GM12878 (cell line): ENCODE results near the gene SYTL2. TPM values are rescaled to one million over a fixed set of nuclear protein-coding genes. Genes with fewer than 3 reads are reported as not detected.
A peak's percentile ranks its signal among the peaks of the same experiment; 100 is the strongest.

Source experiments
- ATAC-seq: fragments of 200-7000 bp; cut with Tn5 transposase; 3 replicates; pipeline ENCODE4 v1.9.1; 2020; ENCODE audit warnings: mild to moderate bottlenecking, moderate library complexity
- BruUV-seq: library from RNA; stranded (reverse); fragments of 400-500 nt; replicated peaks from 2 replicates; lab custom pipeline; 2021; lab: Mats Ljungman, UMichigan
- CTCF ChIA-PET: fragments of 300-600 bp; sonication (Branson Sonifier 250); formaldehyde crosslinking; extraction: SDS; loops from one replicate; lab custom pipeline; 2021; ENCODE audit warnings: inconsistent platforms; lab: Yijun Ruan, JAX
- POLR2A ChIA-PET: fragments of 350-600 bp; formaldehyde crosslinking; extraction: SDS; loops from one replicate; lab custom pipeline; 2021; ENCODE audit warnings: inconsistent platforms; lab: Charles Lee
- RAD21 ChIA-PET: fragments of 300-600 bp; sonication (Branson Sonifier 250); formaldehyde crosslinking; loops from one replicate; lab custom pipeline; 2023; ENCODE audit warnings: antibody characterized with exemption; ENCODE audit not compliant: unreplicated experiment; lab: Charles Lee
- SMC1A ChIA-PET: fragments of 300-600 bp; sonication (Branson Sonifier 250); formaldehyde crosslinking; loops from one replicate; lab custom pipeline; 2023; ENCODE audit not compliant: unreplicated experiment, uncharacterized antibody; lab: Charles Lee
- DNase-seq: peaks from one replicate; pipeline ENCODE4 v3.0.0-alpha.2; 2011; ENCODE audit warnings: low read depth, low spot score
- FAIRE-seq: peaks from 3 replicates; lab custom pipeline; 2011; peaks lifted over from hg19 to GRCh38; lab: Jason Lieb, UNC
- H2AFZ ChIP-seq: 2 replicates; pipeline ENCODE4 v1.6.0; 2011; ENCODE audit warnings: low read depth, low read length, control low read depth; ENCODE audit not compliant: control insufficient read depth
- H3K27ac ChIP-seq: 2 replicates; pipeline ENCODE4 v1.5.1; 2011; ENCODE audit warnings: control low read depth; ENCODE audit not compliant: control insufficient read depth, insufficient read depth
- H3K27me3 ChIP-seq, 2 experiments: replicated peaks in 1 of 2; 2 replicates each; pipeline versions ENCODE4 v1.6.0 to v1.6.1; 2011; ENCODE audit warnings: low read length in 1 of 2; ENCODE audit not compliant: control insufficient read depth in 2 of 2, insufficient read depth in 2 of 2
- H3K36me3 ChIP-seq, 2 experiments: 2 replicates each; pipeline ENCODE4 v1.5.1; 2011; ENCODE audit warnings: low read length in 1 of 2; ENCODE audit not compliant: control insufficient read depth in 2 of 2, insufficient read depth in 2 of 2
- H3K4me1 ChIP-seq: 2 replicates; pipeline ENCODE4 v1.6.1; 2011; ENCODE audit warnings: mild to moderate bottlenecking, low read length, moderate library complexity, mixed read lengths; ENCODE audit not compliant: control insufficient read depth, insufficient read depth
- H3K4me2 ChIP-seq: 2 replicates; pipeline ENCODE4 v1.6.0; 2011; ENCODE audit warnings: control low read depth; ENCODE audit not compliant: control insufficient read depth, insufficient read depth
- H3K4me3 ChIP-seq: fragments of 200-600 bp; sonication (generic); 2 replicates; pipeline ENCODE4 v1.5.1; 2016
- H3K79me2 ChIP-seq: 2 replicates; pipeline ENCODE4 v1.6.0; 2011; ENCODE audit warnings: low read length; ENCODE audit not compliant: control insufficient read depth, insufficient read depth
- H3K9ac ChIP-seq: 2 replicates; pipeline ENCODE4 v1.8.0; 2011; ENCODE audit warnings: low read length, control low read depth, mixed read lengths; ENCODE audit not compliant: control insufficient read depth, insufficient read depth
- H3K9me3 ChIP-seq: replicated peaks from 3 replicates; pipeline ENCODE4 v1.5.1; 2011; ENCODE audit warnings: mild to moderate bottlenecking, low read length; ENCODE audit not compliant: control insufficient read depth, insufficient read depth
- H4K20me1 ChIP-seq: 2 replicates; pipeline ENCODE4 v1.6.0; 2011; ENCODE audit not compliant: control insufficient read depth, insufficient read depth
- CEBPB ChIP-seq, 2 experiments: fragments of 150-350 bp in 1 of 2; IDR thresholded peaks; 2 replicates each; pipeline ENCODE4 v1.6.1; 2012 to 2014; ENCODE audit warnings: low read depth in 2 of 2, low read length in 2 of 2, borderline replicate concordance in 1 of 2, inconsistent platforms in 1 of 2
- MTA3 ChIP-seq: IDR thresholded peaks from 2 replicates; pipeline ENCODE4 v1.6.1; 2012; ENCODE audit warnings: low read length, inconsistent platforms, borderline replicate concordance
- MYB ChIP-seq: fragments of 150-350 bp; IDR thresholded peaks from 2 replicates; pipeline ENCODE4 v1.6.1; 2014; ENCODE audit warnings: mild to moderate bottlenecking, low read depth, low read length, borderline replicate concordance
- NKRF ChIP-seq: fragments of 450-650 bp; conservative IDR thresholded peaks from 2 replicates; pipeline ENCODE4 v1.6.1; 2017; ENCODE audit warnings: mild to moderate bottlenecking, moderate library complexity
- POLR2A ChIP-seq: IDR thresholded peaks from 2 replicates; pipeline ENCODE4 v1.6.1; 2011; ENCODE audit warnings: low read depth, mild to moderate bottlenecking, low read length
- RB1 ChIP-seq: fragments of 450-650 bp; formaldehyde crosslinking; IDR thresholded peaks from 2 replicates; pipeline ENCODE4 v1.6.1; 2017; ENCODE audit warnings: mild to moderate bottlenecking, borderline replicate concordance
- REST ChIP-seq: IDR thresholded peaks from 2 replicates; pipeline ENCODE4 v1.6.1; 2012; ENCODE audit warnings: mild to moderate bottlenecking, low read depth, low read length
- TCF12 ChIP-seq: IDR thresholded peaks from 2 replicates; pipeline ENCODE4 v1.6.1; 2011; ENCODE audit warnings: low read depth, mild to moderate bottlenecking, low read length
- YY1 ChIP-seq: IDR thresholded peaks from 2 replicates; pipeline ENCODE4 v1.6.1; 2011; ENCODE audit warnings: low read depth, mild to moderate bottlenecking, low read length
- WGBS: methylation state at CpG from one replicate; pipeline ENCODE4 v1.1.6; 2016; ENCODE audit warnings: low lambda C conversion rate; ENCODE audit not compliant: insufficient replicate concordance, insufficient coverage; ENCODE audit errors: missing lambda C conversion rate; 5-methylcytosine and 5-hydroxymethylcytosine counted together
- in situ Hi-C: fragments of 300-500 bp; cut with MboI; formaldehyde crosslinking; loops from 9 replicates; pipeline ENCODE4 v1.14.3; 2018; ENCODE audit warnings: mixed read lengths
- intact Hi-C: fragments of 100-400 bp; cut with micrococcal nuclease; formaldehyde crosslinking; loops from one replicate; pipeline ENCODE4 v1.14.2; 2022; ENCODE audit not compliant: unreplicated experiment
- polyA plus RNA-seq, 11 experiments: library from polyadenylated mRNA; depleted of rRNA in 4 of 11; unstranded in 6 of 11; stranded (reverse) in 5 of 11; fragments of >200 nt; fragmentation: Nextera tagmentation in 4 of 11; fragmentation: Illumina TruSeq in 1 of 11; extraction: Ambion mirVana in 4 of 11; extraction: Trizol in 1 of 11; gene quantifications; 1 replicate in 1 of 11; 2 replicates in 10 of 11; pipeline versions ENCODE4 v1.2.1 to v1.2.3, GENCODE V29; 2011 to 2016; ENCODE audit warnings: inconsistent platforms in 2 of 11, missing spikeins in 2 of 11, low read depth in 1 of 11
- total RNA-seq, 4 experiments: library from RNA; depleted of rRNA in 3 of 4; stranded (reverse); fragments of >200 nt in 3 of 4; fragmentation: Illumina TruSeq in 1 of 4; extraction: Trizol in 1 of 4; gene quantifications; 2 replicates each; pipeline versions ENCODE4 v1.2.1 to v1.2.3, GENCODE V29; 2013 to 2021
- TF ChIP-seq, protein P1 (sequence below): fragments of 450-650 bp; IDR thresholded peaks from 2 replicates; pipeline ENCODE4 v1.6.1; 2017; ENCODE audit warnings: mild to moderate bottlenecking, moderate library complexity
- TF ChIP-seq, protein P2 (sequence below): IDR thresholded peaks from 2 replicates; pipeline ENCODE4 v1.6.1; 2011; ENCODE audit warnings: borderline replicate concordance, low read depth, mild to moderate bottlenecking, moderate library complexity, low read length; ENCODE audit not compliant: insufficient read depth, poor library complexity, severe bottlenecking

SYTL2 gene
- total and polyA plus RNA-seq, 10 of the 15 experiments (the other 5 are each of a cell fraction or from before 2014, with no cell fraction given), result 0.02 to 1.4 (median 0.31) TPM; not detected in 2

DNA sequence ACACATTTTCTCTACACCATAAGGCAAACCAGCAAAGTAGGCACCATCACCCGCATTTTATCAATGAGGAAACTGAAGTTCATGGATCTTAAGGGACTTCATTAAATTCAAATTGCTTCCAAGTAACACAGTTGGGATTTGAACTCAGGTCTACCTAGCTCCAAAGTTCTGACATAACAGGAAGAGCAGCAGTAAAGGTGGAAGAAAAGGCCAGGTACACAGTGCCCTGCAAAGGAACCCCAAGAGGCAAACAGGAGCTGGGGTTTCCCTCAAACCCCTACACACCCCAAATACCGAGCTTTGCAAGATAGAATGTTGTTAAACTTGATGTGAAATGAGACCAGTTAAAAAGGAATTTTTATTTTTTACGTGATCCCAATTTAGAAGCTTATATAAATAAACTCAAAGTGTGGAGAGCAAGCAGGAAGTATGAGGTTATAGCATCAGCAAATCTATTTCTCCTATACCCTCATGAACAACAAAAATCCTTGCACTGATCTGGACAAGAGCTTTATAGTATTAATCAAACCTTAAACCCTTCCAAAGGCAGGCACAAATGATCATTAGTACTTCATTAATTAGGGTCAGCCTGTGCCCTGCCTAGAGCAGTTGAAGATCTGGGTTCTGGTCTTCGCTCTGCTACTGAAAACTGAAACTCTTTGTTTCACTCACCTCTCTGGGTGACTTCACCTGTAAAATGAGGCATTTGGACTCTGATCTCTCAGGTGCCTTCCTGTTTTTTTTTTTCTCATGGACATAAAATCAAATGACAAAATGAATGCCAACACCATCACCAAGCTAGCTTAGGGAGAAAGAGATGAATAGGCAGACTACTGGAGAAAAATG is 36.5 kb downstream of the SYTL2 start:
- H3K4me2 ChIP-seq, result no peak overlapping the region
- ChIA-PET SMC1A (interaction anchor here (0.9 to 1.2 kb wide), 2 partner anchors 9 to 56 kb away, joined by 3 read pairs; no protein-coding TSS in a partner anchor), CTCF (interaction anchor here (0.8 kb wide), 1 partner anchor 9 kb away, joined by 3 read pairs; no protein-coding TSS in a partner anchor)
- no peak for TF ChIP-seq TCF12
- TF ChIP-seq, protein P1, sequence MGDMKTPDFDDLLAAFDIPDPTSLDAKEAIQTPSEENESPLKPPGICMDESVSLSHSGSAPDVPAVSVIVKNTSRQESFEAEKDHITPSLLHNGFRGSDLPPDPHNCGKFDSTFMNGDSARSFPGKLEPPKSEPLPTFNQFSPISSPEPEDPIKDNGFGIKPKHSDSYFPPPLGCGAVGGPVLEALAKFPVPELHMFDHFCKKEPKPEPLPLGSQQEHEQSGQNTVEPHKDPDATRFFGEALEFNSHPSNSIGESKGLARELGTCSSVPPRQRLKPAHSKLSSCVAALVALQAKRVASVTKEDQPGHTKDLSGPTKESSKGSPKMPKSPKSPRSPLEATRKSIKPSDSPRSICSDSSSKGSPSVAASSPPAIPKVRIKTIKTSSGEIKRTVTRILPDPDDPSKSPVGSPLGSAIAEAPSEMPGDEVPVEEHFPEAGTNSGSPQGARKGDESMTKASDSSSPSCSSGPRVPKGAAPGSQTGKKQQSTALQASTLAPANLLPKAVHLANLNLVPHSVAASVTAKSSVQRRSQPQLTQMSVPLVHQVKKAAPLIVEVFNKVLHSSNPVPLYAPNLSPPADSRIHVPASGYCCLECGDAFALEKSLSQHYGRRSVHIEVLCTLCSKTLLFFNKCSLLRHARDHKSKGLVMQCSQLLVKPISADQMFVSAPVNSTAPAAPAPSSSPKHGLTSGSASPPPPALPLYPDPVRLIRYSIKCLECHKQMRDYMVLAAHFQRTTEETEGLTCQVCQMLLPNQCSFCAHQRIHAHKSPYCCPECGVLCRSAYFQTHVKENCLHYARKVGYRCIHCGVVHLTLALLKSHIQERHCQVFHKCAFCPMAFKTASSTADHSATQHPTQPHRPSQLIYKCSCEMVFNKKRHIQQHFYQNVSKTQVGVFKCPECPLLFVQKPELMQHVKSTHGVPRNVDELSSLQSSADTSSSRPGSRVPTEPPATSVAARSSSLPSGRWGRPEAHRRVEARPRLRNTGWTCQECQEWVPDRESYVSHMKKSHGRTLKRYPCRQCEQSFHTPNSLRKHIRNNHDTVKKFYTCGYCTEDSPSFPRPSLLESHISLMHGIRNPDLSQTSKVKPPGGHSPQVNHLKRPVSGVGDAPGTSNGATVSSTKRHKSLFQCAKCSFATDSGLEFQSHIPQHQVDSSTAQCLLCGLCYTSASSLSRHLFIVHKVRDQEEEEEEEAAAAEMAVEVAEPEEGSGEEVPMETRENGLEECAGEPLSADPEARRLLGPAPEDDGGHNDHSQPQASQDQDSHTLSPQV, result no peak
- TF ChIP-seq POLR2A, result no peak
- TF ChIP-seq CEBPB (IDR thresholded peaks at IDR 0.05; ENCODE audit: borderline replicate concordance in 1 of 2, low read depth in 2 of 2, low read length in 2 of 2), result no peak
- no peak for TF ChIP-seq REST
- TF ChIP-seq, protein P2, sequence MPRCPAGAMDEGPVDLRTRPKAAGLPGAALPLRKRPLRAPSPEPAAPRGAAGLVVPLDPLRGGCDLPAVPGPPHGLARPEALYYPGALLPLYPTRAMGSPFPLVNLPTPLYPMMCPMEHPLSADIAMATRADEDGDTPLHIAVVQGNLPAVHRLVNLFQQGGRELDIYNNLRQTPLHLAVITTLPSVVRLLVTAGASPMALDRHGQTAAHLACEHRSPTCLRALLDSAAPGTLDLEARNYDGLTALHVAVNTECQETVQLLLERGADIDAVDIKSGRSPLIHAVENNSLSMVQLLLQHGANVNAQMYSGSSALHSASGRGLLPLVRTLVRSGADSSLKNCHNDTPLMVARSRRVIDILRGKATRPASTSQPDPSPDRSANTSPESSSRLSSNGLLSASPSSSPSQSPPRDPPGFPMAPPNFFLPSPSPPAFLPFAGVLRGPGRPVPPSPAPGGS, result no peak
- no peak for TF ChIP-seq MTA3
- TF ChIP-seq RB1, result no peak
- TF ChIP-seq MYB, result no peak
- no peak for TF ChIP-seq YY1
- TF ChIP-seq NKRF, result no peak

More for the DNA sequence above, 36.5 kb downstream of the SYTL2 start:
- no TSS peak for BruUV-seq
- Histone ChIP-seq H3K27ac (no peak overlapping the region), H3K27me3 (peaks cover 0 to 2% of the 10 kb centered on the region in 2 experiments; a peak in 2 of 4 replicates), H3K36me3 (no peaks in the 10 kb centered on the region), H3K9me3 (no peaks in the 10 kb centered on the region), H4K20me1 (no peaks in the 10 kb centered on the region), H3K9ac (no peak overlapping the region), H2AFZ (no peak overlapping the region), H3K4me3 (no peak overlapping the region), H3K4me1 (no peaks in the 10 kb centered on the region), H3K79me2 (no peaks in the 10 kb centered on the region)
- 40% methylated on average over 4 of the region's 4 CpGs for WGBS
- intact Hi-C loops, result no loop called here
- ATAC-seq (peak; percentile 56), DNase-seq (no peak), FAIRE-seq (peak; percentile 41)
- RAD21 ChIA-PET, result no interaction called here
- in situ Hi-C loops, result no loop called here
- POLR2A ChIA-PET, result no interaction called here
